ENCODE results near the gene NMRK1.

DNA sequence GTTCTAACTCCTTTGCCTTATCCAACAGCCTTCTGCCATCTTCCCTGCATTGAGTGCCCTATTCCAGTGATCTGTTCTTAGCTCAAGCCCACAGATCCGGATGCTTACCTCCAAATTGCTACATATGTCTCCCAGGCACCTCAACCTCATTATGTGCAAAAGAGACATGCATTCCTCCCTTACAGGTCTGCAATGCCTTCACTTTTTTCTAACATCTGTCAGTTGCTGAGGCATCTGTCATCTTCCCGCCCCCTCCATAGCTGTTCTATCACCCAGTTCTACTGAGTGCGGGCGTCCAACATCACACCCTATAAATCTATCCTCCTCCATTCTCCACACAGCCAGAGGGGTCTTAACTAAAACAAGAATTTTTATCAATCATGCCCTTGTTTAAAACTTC, 20.1 kb downstream of the NMRK1 start:
- TF ChIP-seq, protein P1, sequence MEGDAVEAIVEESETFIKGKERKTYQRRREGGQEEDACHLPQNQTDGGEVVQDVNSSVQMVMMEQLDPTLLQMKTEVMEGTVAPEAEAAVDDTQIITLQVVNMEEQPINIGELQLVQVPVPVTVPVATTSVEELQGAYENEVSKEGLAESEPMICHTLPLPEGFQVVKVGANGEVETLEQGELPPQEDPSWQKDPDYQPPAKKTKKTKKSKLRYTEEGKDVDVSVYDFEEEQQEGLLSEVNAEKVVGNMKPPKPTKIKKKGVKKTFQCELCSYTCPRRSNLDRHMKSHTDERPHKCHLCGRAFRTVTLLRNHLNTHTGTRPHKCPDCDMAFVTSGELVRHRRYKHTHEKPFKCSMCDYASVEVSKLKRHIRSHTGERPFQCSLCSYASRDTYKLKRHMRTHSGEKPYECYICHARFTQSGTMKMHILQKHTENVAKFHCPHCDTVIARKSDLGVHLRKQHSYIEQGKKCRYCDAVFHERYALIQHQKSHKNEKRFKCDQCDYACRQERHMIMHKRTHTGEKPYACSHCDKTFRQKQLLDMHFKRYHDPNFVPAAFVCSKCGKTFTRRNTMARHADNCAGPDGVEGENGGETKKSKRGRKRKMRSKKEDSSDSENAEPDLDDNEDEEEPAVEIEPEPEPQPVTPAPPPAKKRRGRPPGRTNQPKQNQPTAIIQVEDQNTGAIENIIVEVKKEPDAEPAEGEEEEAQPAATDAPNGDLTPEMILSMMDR (conservative IDR thresholded peaks at IDR 0.05 in 1 of 2, IDR thresholded peaks at IDR 0.05 in 1 of 2; ENCODE audit: extremely low read depth in 1 of 2, insufficient read depth in 1 of 2, low read depth in 1 of 2, low read length in 2 of 2), result no peak
- no peak for TF ChIP-seq EZH2 (IDR thresholded peaks at IDR 0.05; ENCODE audit: borderline replicate concordance, low read length)
